H9 (cell line): Measurements from ENCODE around the gene ETF1. TPM values are rescaled to one million over a fixed set of nuclear protein-coding genes. Genes with fewer than 3 reads are reported as not detected.
A peak's percentile ranks its signal among the peaks of the same experiment; 100 is the strongest.

Source experiments
- DNase-seq: peaks from one replicate; pipeline ENCODE4 v3.0.0-alpha.2; 2017
- H2AFZ ChIP-seq: one replicate; pipeline ENCODE4 v1.6.1; 2013; ENCODE audit warnings: mild to moderate bottlenecking, low read length, control low read depth, moderate library complexity
- H2AK5ac ChIP-seq: 2 replicates; pipeline ENCODE4 v1.6.1; 2013; ENCODE audit warnings: low read length, control low read depth, mixed read lengths; ENCODE audit not compliant: insufficient read length
- H2BK120ac ChIP-seq: one replicate; pipeline ENCODE4 v1.6.1; 2013; ENCODE audit warnings: low read depth, mild to moderate bottlenecking, low read length, control low read depth, inconsistent platforms; ENCODE audit not compliant: poor library complexity, severe bottlenecking
- H2BK12ac ChIP-seq: 2 replicates; pipeline ENCODE4 v1.6.1; 2013; ENCODE audit warnings: low read length, control low read depth, mixed read lengths, low read depth; ENCODE audit not compliant: insufficient read length
- H2BK15ac ChIP-seq: 2 replicates; pipeline ENCODE4 v1.6.1; 2013; ENCODE audit warnings: low read depth, low read length, control low read depth
- H2BK20ac ChIP-seq: one replicate; pipeline ENCODE4 v1.6.1; 2013; ENCODE audit warnings: low read depth, mild to moderate bottlenecking, low read length, control low read depth, inconsistent platforms; ENCODE audit not compliant: poor library complexity, severe bottlenecking
- H2BK5ac ChIP-seq: 2 replicates; pipeline ENCODE4 v1.6.1; 2013; ENCODE audit warnings: low read length, control low read depth, mixed read lengths; ENCODE audit not compliant: insufficient read length
- H3K14ac ChIP-seq: 2 replicates; pipeline ENCODE4 v1.6.1; 2013; ENCODE audit warnings: low read length, control low read depth; ENCODE audit not compliant: insufficient read depth
- H3K18ac ChIP-seq: 2 replicates; pipeline ENCODE4 v1.6.1; 2013; ENCODE audit warnings: low read depth, mild to moderate bottlenecking, mixed read lengths, low read length, control low read depth; ENCODE audit not compliant: insufficient read length
- H3K23ac ChIP-seq: 2 replicates; pipeline ENCODE4 v1.6.1; 2013; ENCODE audit warnings: low read length, control low read depth, mixed read lengths, low read depth; ENCODE audit not compliant: insufficient read length
- H3K23me2 ChIP-seq: 2 replicates; pipeline ENCODE4 v1.6.1; 2013; ENCODE audit warnings: low read depth, mild to moderate bottlenecking, mixed read lengths, low read length, control low read depth; ENCODE audit not compliant: insufficient read length, poor library complexity, severe bottlenecking
- H3K27ac ChIP-seq: 2 replicates; pipeline ENCODE4 v1.5.1; 2013; ENCODE audit warnings: low read length, control low read depth, mixed read lengths, low read depth; ENCODE audit not compliant: insufficient read length
- H3K27me3 ChIP-seq: 2 replicates; pipeline ENCODE4 v1.6.1; 2013; ENCODE audit warnings: low read length, control low read depth, inconsistent platforms; ENCODE audit not compliant: insufficient read depth
- H3K4ac ChIP-seq: 2 replicates; pipeline ENCODE4 v1.6.1; 2013; ENCODE audit warnings: low read depth, mild to moderate bottlenecking, control low read depth, inconsistent platforms, low read length, moderate library complexity
- H3K4me1 ChIP-seq: 2 replicates; pipeline ENCODE4 v1.6.1; 2013; ENCODE audit warnings: low read length, control low read depth, inconsistent platforms; ENCODE audit not compliant: insufficient read depth
- H3K4me2 ChIP-seq: 2 replicates; pipeline ENCODE4 v1.6.1; 2013; ENCODE audit warnings: low read length, control low read depth, mixed read lengths; ENCODE audit not compliant: insufficient read length, insufficient read depth
- H3K56ac ChIP-seq: 2 replicates; pipeline ENCODE4 v1.6.1; 2013; ENCODE audit warnings: low read depth, mild to moderate bottlenecking, mixed read lengths, low read length, control low read depth; ENCODE audit not compliant: insufficient read length
- H3K79me1 ChIP-seq: 2 replicates; pipeline ENCODE4 v1.6.1; 2013; ENCODE audit warnings: low read depth, mild to moderate bottlenecking, moderate library complexity, low read length, control low read depth, inconsistent platforms; ENCODE audit not compliant: insufficient read depth, poor library complexity, severe bottlenecking
- H3K79me2 ChIP-seq: 2 replicates; pipeline ENCODE4 v1.6.1; 2013; ENCODE audit warnings: low read length, control low read depth, inconsistent platforms; ENCODE audit not compliant: insufficient read depth
- H3K9ac ChIP-seq: 2 replicates; pipeline ENCODE4 v1.6.1; 2013; ENCODE audit warnings: low read length, control low read depth, mixed read lengths; ENCODE audit not compliant: insufficient read length; ENCODE audit errors: extremely low read depth
- H3K9me3 ChIP-seq: one replicate; pipeline ENCODE4 v1.6.1; 2013; ENCODE audit warnings: low read depth, low read length, inconsistent platforms; ENCODE audit not compliant: control insufficient read depth
- H3T11ph ChIP-seq: one replicate; pipeline ENCODE4 v1.6.1; 2013; ENCODE audit warnings: mild to moderate bottlenecking, low read length, control low read depth, inconsistent platforms
- H4K20me1 ChIP-seq: one replicate; pipeline ENCODE4 v1.6.1; 2013; ENCODE audit not compliant: control insufficient read depth, insufficient read length, insufficient read depth
- H4K5ac ChIP-seq: 2 replicates; pipeline ENCODE4 v1.6.1; 2013; ENCODE audit warnings: low read depth, mild to moderate bottlenecking, mixed read lengths, low read length, control low read depth; ENCODE audit not compliant: insufficient read length
- H4K8ac ChIP-seq: replicated peaks from 2 replicates; pipeline ENCODE4 v1.6.1; 2013; ENCODE audit warnings: low read length, control low read depth, mixed read lengths, low read depth; ENCODE audit not compliant: insufficient read length
- H4K91ac ChIP-seq: 2 replicates; pipeline ENCODE4 v1.6.1; 2013; ENCODE audit warnings: low read depth, mild to moderate bottlenecking, moderate library complexity, mixed read lengths, low read length, control low read depth; ENCODE audit not compliant: insufficient read length
- H3K27ac Mint-ChIP-seq, 3 experiments: 2 replicates in 2 of 3; 3 replicates in 1 of 3; pipeline ENCODE4 v1.8.0; 2020 to 2021; ENCODE audit warnings: mixed read lengths in 3 of 3, mild to moderate bottlenecking in 1 of 3, moderate library complexity in 1 of 3
- H3K27me3 Mint-ChIP-seq: 2 replicates; pipeline ENCODE4 v1.8.0; 2021; ENCODE audit warnings: low read depth, mild to moderate bottlenecking, moderate library complexity, mixed read lengths
- H3K36me3 Mint-ChIP-seq, 3 experiments: 2 replicates in 2 of 3; 3 replicates in 1 of 3; pipeline ENCODE4 v1.8.0; 2020 to 2021; ENCODE audit warnings: low read depth in 3 of 3, mixed read lengths in 3 of 3; ENCODE audit not compliant: insufficient read depth in 1 of 3
- H3K4me1 Mint-ChIP-seq, 2 experiments: 2 replicates each; pipeline ENCODE4 v1.8.0; 2020; ENCODE audit warnings: mixed read lengths in 2 of 2
- H3K4me3 Mint-ChIP-seq, 2 experiments: 2 replicates in 1 of 2; 3 replicates in 1 of 2; pipeline ENCODE4 v1.8.0; 2020 to 2021; ENCODE audit warnings: mild to moderate bottlenecking in 2 of 2, mixed read lengths in 2 of 2, moderate library complexity in 1 of 2
- H3K9me3 Mint-ChIP-seq, 2 experiments: 2 replicates in 1 of 2; 3 replicates in 1 of 2; pipeline ENCODE4 v1.8.0; 2020; ENCODE audit warnings: mild to moderate bottlenecking in 2 of 2, mixed read lengths in 2 of 2, moderate library complexity in 1 of 2
- WGBS: extraction: QIAGEN DNeasy Blood & Tissue Kit; methylation state at CpG from one replicate; pipeline ENCODE4 v1.1.7; 2013; ENCODE audit warnings: missing lambda C conversion rate, low lambda C conversion rate, mixed read lengths; ENCODE audit not compliant: insufficient read length; ENCODE audit errors: extremely low coverage; 5-methylcytosine and 5-hydroxymethylcytosine counted together
- total RNA-seq: library from RNA; stranded (reverse); gene quantifications from 2 replicates; pipeline ENCODE4 v1.2.1, GENCODE V29; 2021
- TF ChIP-seq, protein P1 (sequence below): fragments of 200-600 bp; sonication (generic); conservative IDR thresholded peaks from 3 replicates; pipeline ENCODE4 v1.8.0; 2021; ENCODE audit warnings: antibody characterized with exemption, mild to moderate bottlenecking

The ETF1 gene
- total RNA-seq, 1 experiment from 2014 or later, result 175 TPM

DNA sequence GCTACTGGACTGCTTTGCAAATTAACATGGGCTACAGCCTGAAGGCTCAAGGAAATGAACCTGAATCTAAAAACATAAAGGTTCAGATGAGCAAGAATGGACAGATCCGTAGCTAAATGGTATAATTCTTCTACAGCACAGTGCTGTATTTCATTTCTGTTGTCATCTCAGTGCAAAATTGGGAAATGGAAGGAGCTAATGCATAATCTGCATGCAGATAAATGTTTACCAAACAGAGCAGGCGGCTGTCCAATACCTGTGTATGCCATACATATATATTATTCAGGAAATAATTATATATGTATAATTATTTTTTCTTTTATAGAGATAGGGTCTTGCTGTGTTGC, 36.5 kb upstream of the ETF1 start:
- H3K4me1 Mint-ChIP-seq, result peaks cover 5 to 18% of the 10 kb centered on the region in 2 experiments
- Histone ChIP-seq H2AFZ (no peak overlapping the region), H3K9ac (no peak overlapping the region), H3K4ac (no peak overlapping the region), H3K27me3 (no peaks in the 10 kb centered on the region), H4K91ac (no peak overlapping the region), H3K9me3 (no peaks in the 10 kb centered on the region), H4K8ac (no peak overlapping the region), H3T11ph (no peak overlapping the region), H3K23ac (no peak overlapping the region), H3K79me2 (peaks cover 5% of the 10 kb centered on the region), H2BK15ac (no peak overlapping the region), H3K4me1 (no peaks in the 10 kb centered on the region), H3K56ac (no peak overlapping the region), H4K5ac (no peak overlapping the region), H2AK5ac (no peak overlapping the region), H3K27ac (no peak overlapping the region), H2BK120ac (no peak overlapping the region), H2BK20ac (no peak overlapping the region), H2BK12ac (no peak overlapping the region), H3K14ac (no peak overlapping the region), H3K4me2 (no peak overlapping the region), H4K20me1 (no peaks in the 10 kb centered on the region), H2BK5ac (no peak overlapping the region), H3K18ac (no peak overlapping the region), H3K23me2 (peaks cover 4% of the 10 kb centered on the region), H3K79me1 (no peaks in the 10 kb centered on the region)
- no CpG with 5 or more reads among the region's 2 CpGs for WGBS
- DNase-seq, result no peak
- no peak overlapping the region for H3K27ac Mint-ChIP-seq
- H3K4me3 Mint-ChIP-seq, result no peak overlapping the region
- H3K27me3 Mint-ChIP-seq, result no peaks in the 10 kb centered on the region
- H3K9me3 Mint-ChIP-seq, result no peaks in the 10 kb centered on the region; a peak in 1 of 5 replicates
- TF ChIP-seq, protein P1, sequence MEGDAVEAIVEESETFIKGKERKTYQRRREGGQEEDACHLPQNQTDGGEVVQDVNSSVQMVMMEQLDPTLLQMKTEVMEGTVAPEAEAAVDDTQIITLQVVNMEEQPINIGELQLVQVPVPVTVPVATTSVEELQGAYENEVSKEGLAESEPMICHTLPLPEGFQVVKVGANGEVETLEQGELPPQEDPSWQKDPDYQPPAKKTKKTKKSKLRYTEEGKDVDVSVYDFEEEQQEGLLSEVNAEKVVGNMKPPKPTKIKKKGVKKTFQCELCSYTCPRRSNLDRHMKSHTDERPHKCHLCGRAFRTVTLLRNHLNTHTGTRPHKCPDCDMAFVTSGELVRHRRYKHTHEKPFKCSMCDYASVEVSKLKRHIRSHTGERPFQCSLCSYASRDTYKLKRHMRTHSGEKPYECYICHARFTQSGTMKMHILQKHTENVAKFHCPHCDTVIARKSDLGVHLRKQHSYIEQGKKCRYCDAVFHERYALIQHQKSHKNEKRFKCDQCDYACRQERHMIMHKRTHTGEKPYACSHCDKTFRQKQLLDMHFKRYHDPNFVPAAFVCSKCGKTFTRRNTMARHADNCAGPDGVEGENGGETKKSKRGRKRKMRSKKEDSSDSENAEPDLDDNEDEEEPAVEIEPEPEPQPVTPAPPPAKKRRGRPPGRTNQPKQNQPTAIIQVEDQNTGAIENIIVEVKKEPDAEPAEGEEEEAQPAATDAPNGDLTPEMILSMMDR, result peak; percentile 20; the same call in 2 of the 3 replicates
- peaks cover 5% of the 10 kb centered on the region in 3 experiments; a peak in 5 of 7 replicates for H3K36me3 Mint-ChIP-seq
